ENCODE data around the gene PLEKHA8. TPM values are rescaled to one million over a fixed set of nuclear protein-coding genes. Genes with fewer than 3 reads are reported as not detected.

The PLEKHA8 gene
- total RNA-seq, 1 experiment from 2014 or later, result 8.4 TPM

DNA sequence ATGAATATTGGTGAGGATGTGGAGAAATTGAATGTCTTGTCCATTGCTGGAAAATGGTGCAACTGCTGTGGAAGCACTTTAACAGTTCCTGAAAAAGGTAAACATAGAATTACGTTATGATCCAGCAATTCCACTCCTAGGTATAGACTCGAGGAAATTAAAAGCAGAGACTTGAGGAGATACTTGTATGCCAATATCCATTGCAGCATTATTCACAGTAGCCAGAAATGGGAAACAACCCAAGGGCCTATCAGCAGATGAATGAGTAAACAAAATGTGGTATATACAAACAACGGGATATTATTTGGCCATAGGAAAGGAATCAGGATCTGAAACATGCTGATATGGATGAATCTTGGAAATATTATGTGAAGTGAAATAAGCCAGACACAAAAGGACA is 74.1 kb downstream of the PLEKHA8 start:
- Histone ChIP-seq H3K79me2 (ENCODE audit: low read length) (no peaks in the 10 kb centered on the region), H3K9ac (ENCODE audit: low read length) (no peak overlapping the region), H3K27me3 (ENCODE audit: low read length) (no peaks in the 10 kb centered on the region), H2AFZ (ENCODE audit: low read length) (no peak overlapping the region), H3K9me3 (ENCODE audit: low read length) (no peaks in the 10 kb centered on the region), H3K9me2 (replicated peaks; ENCODE audit: low read length) (no peaks in the 10 kb centered on the region), H3K4me1 (ENCODE audit: insufficient read depth, low read length) (no peaks in the 10 kb centered on the region), H3K4me2 (ENCODE audit: low read length) (no peak overlapping the region), H4K20me1 (ENCODE audit: low read length) (no peaks in the 10 kb centered on the region), H3K27ac (ENCODE audit: low read length) (no peak overlapping the region), H3K36me3 (ENCODE audit: low read depth, low read length) (no peaks in the 10 kb centered on the region), H3K4me3 (ENCODE audit: low read length) (no peak overlapping the region), H3F3A (ENCODE audit: low read length, unreplicated experiment) (no peaks in the 10 kb centered on the region)
- intact Hi-C loops (cut with micrococcal nuclease), result no loop called here
- POLR2A ChIA-PET (ENCODE audit: unreplicated experiment), result no interaction called here
- CTCF ChIA-PET, result no interaction called here
- no peak for ATAC-seq
- DNase-seq, result no peak
- TF ChIP-seq EZH2phosphoT487 (IDR thresholded peaks at IDR 0.05; ENCODE audit: borderline replicate concordance, low read length) (no peak), EZH2 (IDR thresholded peaks at IDR 0.05; ENCODE audit: low read length, unreplicated experiment) (no peak), CTCF (conservative IDR thresholded peaks at IDR 0.05; ENCODE audit: low read depth, low read length) (no peak)
- no TSS peak for BruUV-seq (replicated peaks)

DNA sequence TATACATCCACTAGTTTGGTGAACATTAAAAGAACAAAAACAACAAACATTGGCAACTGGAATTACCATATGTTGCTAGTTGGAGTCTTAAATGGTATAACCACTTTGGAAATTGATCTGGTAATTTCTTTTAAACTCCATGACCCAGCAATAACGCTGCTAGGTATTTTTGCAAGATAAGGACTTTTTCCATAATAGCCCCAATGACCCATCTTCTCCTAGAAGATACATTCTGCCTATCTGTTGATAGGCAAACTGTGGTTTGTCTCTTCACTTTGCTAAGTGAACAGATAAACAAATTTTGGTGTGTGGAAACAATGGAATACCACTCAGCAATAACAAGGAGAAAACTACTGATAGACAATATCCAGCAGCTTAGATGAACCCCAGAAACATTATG is 75.9 kb downstream of the PLEKHA8 start:
- Histone ChIP-seq H3K36me3 (ENCODE audit: low read depth, low read length) (no peaks in the 10 kb centered on the region), H3K9ac (ENCODE audit: low read length) (no peak overlapping the region), H3K4me1 (ENCODE audit: insufficient read depth, low read length) (no peaks in the 10 kb centered on the region), H3K27ac (ENCODE audit: low read length) (no peak overlapping the region), H4K20me1 (ENCODE audit: low read length) (no peaks in the 10 kb centered on the region), H3F3A (ENCODE audit: low read length, unreplicated experiment) (no peaks in the 10 kb centered on the region), H3K79me2 (ENCODE audit: low read length) (no peaks in the 10 kb centered on the region), H3K9me2 (replicated peaks; ENCODE audit: low read length) (no peaks in the 10 kb centered on the region), H3K9me3 (ENCODE audit: low read length) (no peaks in the 10 kb centered on the region), H3K27me3 (ENCODE audit: low read length) (no peaks in the 10 kb centered on the region), H3K4me3 (ENCODE audit: low read length) (no peak overlapping the region), H3K4me2 (ENCODE audit: low read length) (no peak overlapping the region), H2AFZ (ENCODE audit: low read length) (no peak overlapping the region)
- BruUV-seq (replicated peaks), result no TSS peak
- DNase-seq, result no peak
- intact Hi-C loops (cut with micrococcal nuclease), result no loop called here
- TF ChIP-seq EZH2 (IDR thresholded peaks at IDR 0.05; ENCODE audit: low read length, unreplicated experiment) (no peak), CTCF (conservative IDR thresholded peaks at IDR 0.05; ENCODE audit: low read depth, low read length) (no peak), EZH2phosphoT487 (IDR thresholded peaks at IDR 0.05; ENCODE audit: borderline replicate concordance, low read length) (no peak)
- ChIA-PET POLR2A (ENCODE audit: unreplicated experiment) (no interaction called here), CTCF (no interaction called here)
- ATAC-seq, result no peak

GRCh38 chr7:30112103-30112713 is 84.0 kb downstream of the PLEKHA8 start:
- DNase-seq, result no peak
- Histone ChIP-seq H3F3A (ENCODE audit: low read length, unreplicated experiment) (peaks cover 4% of the 10 kb centered on the region), H2AFZ (ENCODE audit: low read length) (no peak overlapping the region), H3K27ac (ENCODE audit: low read length) (no peak overlapping the region), H3K4me2 (ENCODE audit: low read length) (no peak overlapping the region), H3K9ac (ENCODE audit: low read length) (no peak overlapping the region), H3K27me3 (ENCODE audit: low read length) (no peaks in the 10 kb centered on the region), H4K20me1 (ENCODE audit: low read length) (no peaks in the 10 kb centered on the region), H3K36me3 (ENCODE audit: low read depth, low read length) (no peaks in the 10 kb centered on the region), H3K4me1 (ENCODE audit: insufficient read depth, low read length) (no peaks in the 10 kb centered on the region), H3K79me2 (ENCODE audit: low read length) (no peaks in the 10 kb centered on the region), H3K4me3 (ENCODE audit: low read length) (no peak overlapping the region), H3K9me3 (ENCODE audit: low read length) (no peaks in the 10 kb centered on the region), H3K9me2 (replicated peaks; ENCODE audit: low read length) (no peaks in the 10 kb centered on the region)
- POLR2A ChIA-PET (ENCODE audit: unreplicated experiment), result interaction anchor here (0.7 kb wide), 1 partner anchor 13 kb away, joined by 14 read pairs; no protein-coding TSS in a partner anchor
- no peak for ATAC-seq
- TF ChIP-seq CTCF (conservative IDR thresholded peaks at IDR 0.05; ENCODE audit: low read depth, low read length), result no peak
- no peak for TF ChIP-seq EZH2phosphoT487 (IDR thresholded peaks at IDR 0.05; ENCODE audit: borderline replicate concordance, low read length)
- TF ChIP-seq EZH2 (IDR thresholded peaks at IDR 0.05; ENCODE audit: low read length, unreplicated experiment), result no peak
- intact Hi-C loops (cut with micrococcal nuclease), result no loop called here
- CTCF ChIA-PET, result no interaction called here
- BruUV-seq (replicated peaks), result no TSS peak

Measured in PC-3 (cell line).